ENCODE data around the gene PODXL2. TPM values are rescaled to one million over a fixed set of nuclear protein-coding genes. Genes with fewer than 3 reads are reported as not detected.
A peak's percentile ranks its signal among the peaks of the same experiment; 100 is the strongest.

PODXL2 gene
- total RNA-seq, 2 experiments from 2014 or later = 1.3 to 1.7 TPM

DNA sequence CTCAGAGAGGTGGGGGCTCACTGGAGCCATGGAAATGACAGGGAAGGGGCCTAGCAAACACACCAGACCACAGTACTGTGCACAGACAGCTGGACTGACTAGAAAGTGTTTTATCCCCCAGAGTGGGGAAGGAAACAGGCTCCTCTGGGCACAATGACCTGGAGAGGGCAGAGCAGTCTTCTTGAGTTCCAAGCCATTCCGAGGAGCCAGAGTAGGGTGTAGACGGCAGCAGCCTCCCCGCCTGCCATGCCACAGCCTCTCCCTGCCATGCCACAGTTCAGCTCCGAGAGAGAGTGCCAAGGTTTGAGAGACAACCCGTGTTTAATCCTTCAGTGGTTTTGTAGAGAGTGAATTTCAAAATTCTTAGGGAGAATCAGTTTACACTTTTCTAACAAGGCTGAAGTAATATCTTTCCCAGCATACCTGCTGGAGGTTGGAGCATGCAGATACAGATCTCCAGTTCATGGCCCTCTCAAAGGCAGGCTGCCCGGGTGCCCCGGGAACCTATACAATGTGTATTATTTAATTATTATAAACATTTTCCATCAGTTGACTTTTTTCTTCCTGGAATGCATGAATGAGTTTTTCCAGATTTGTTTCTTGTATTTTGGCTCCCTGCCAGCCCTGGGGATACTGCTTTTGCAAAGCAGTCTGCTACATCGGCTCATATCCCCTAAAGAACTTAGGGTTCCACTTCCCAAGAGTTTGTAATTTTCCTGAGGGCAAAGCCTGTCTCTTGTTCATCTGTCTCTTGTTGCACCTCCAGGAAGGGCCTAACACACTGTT is 3.2 kb downstream of the PODXL2 start:
- DNase-seq = no peak
- Mint-ChIP-seq H3K27me3 (peaks cover 53% of the 10 kb centered on the region), H3K4me3 (no peak overlapping the region), H3K36me3 (no peaks in the 10 kb centered on the region), H3K9me3 (no peaks in the 10 kb centered on the region), H3K4me1 (peaks cover 12% of the 10 kb centered on the region), H3K27ac (no peak overlapping the region)

- Mint-ChIP-seq H3K9me3 (no peaks in the 10 kb centered on the region), H3K36me3 (no peaks in the 10 kb centered on the region), H3K4me3 (no peak overlapping the region), H3K27ac (no peak overlapping the region), H3K4me1 (peaks cover 16% of the 10 kb centered on the region), H3K27me3 (peaks cover 35% of the 10 kb centered on the region)
- no peak for DNase-seq
Measured at GRCh38 chr3:127634653-127635052, 5.7 kb downstream of the PODXL2 start.

- Mint-ChIP-seq H3K27ac (no peak overlapping the region), H3K4me3 (no peak overlapping the region), H3K27me3 (peaks cover 16% of the 10 kb centered on the region), H3K4me1 (peaks cover 8% of the 10 kb centered on the region), H3K9me3 (no peaks in the 10 kb centered on the region), H3K36me3 (no peaks in the 10 kb centered on the region)
- DNase-seq = peak; percentile 20
Measured at GRCh38 chr3:127637546-127637945, 8.6 kb downstream of the PODXL2 start.

DNA sequence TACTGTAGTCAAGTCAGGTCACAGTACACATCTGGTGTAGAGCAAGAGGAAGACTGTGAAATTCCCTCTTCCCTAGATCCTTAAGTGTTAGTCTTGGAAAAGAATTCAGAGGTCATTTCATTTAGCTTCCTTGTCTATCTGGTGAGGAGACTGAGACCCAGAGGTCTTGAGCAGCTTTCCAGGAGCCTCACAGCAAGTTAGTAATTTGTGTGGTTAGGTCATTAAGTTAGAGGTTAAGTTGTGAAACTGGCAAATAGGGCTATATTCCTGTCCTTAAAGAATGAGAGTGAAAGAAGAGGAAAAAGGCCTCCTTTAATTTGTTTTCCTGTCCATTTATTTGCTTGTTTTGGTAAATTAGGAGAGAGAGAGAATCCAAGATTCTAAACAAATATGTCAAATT is 9.0 kb downstream of the PODXL2 start:
- Mint-ChIP-seq H3K9me3 (no peaks in the 10 kb centered on the region), H3K4me1 (peaks cover 8% of the 10 kb centered on the region), H3K27ac (no peak overlapping the region), H3K27me3 (peaks cover 16% of the 10 kb centered on the region), H3K36me3 (no peaks in the 10 kb centered on the region), H3K4me3 (no peak overlapping the region)
- DNase-seq = no peak

DNA sequence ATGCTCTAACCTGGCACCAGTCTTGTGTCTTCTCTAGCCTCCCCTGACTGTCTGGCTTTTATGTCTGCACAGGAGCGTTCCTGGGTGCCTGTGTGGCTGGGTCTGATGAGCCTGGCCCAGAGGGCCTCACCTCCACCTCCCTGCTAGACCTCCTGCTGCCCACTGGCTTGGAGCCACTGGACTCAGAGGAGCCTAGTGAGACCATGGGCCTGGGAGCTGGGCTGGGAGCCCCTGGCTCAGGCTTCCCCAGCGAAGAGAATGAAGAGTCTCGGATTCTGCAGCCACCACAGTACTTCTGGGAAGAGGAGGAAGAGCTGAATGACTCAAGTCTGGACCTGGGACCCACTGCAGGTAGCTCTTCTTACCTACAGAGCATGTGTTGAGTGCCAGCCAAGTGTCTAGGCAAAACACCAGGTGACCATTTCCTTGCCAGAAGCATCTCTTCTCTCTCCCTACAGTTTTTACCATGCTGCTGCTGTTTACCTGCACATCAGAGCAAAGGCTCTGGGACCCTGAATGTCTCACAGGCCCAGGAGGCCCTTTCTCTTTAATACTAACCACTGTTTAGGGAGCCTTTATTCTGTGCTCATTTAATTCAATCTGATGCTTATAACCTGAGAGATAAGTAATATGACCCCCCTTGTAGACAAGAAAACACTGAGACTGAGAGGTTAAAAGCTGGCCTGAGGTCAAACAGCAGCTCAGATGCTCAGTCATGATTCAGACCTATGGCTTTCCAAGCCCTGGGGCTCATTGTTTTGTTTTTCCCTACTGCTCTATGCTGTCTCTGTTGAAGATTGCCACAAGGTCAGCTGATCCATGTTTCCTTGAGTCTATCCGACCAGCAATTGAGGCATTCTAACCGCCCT is 10.4 kb downstream of the PODXL2 start:
- Mint-ChIP-seq H3K4me3 (no peak overlapping the region), H3K4me1 (peaks cover 8% of the 10 kb centered on the region)

GRCh38 chr3:127640042-127640355 is 11.0 kb downstream of the PODXL2 start:
- peaks cover 8% of the 10 kb centered on the region for H3K4me1 Mint-ChIP-seq
- H3K9me3 Mint-ChIP-seq = no peaks in the 10 kb centered on the region
- H3K27me3 Mint-ChIP-seq = peaks cover 5% of the 10 kb centered on the region
- no peak overlapping the region for H3K27ac Mint-ChIP-seq
- H3K36me3 Mint-ChIP-seq = no peaks in the 10 kb centered on the region
- H3K4me3 Mint-ChIP-seq = no peak overlapping the region
- no peak for DNase-seq

More for the DNA sequence above, 10.4 kb downstream of the PODXL2 start:
- H3K36me3 Mint-ChIP-seq = no peaks in the 10 kb centered on the region
- H3K9me3 Mint-ChIP-seq = no peaks in the 10 kb centered on the region
- no peak overlapping the region for H3K27ac Mint-ChIP-seq
- peaks cover 8% of the 10 kb centered on the region for H3K27me3 Mint-ChIP-seq
- no peak for DNase-seq

DNA sequence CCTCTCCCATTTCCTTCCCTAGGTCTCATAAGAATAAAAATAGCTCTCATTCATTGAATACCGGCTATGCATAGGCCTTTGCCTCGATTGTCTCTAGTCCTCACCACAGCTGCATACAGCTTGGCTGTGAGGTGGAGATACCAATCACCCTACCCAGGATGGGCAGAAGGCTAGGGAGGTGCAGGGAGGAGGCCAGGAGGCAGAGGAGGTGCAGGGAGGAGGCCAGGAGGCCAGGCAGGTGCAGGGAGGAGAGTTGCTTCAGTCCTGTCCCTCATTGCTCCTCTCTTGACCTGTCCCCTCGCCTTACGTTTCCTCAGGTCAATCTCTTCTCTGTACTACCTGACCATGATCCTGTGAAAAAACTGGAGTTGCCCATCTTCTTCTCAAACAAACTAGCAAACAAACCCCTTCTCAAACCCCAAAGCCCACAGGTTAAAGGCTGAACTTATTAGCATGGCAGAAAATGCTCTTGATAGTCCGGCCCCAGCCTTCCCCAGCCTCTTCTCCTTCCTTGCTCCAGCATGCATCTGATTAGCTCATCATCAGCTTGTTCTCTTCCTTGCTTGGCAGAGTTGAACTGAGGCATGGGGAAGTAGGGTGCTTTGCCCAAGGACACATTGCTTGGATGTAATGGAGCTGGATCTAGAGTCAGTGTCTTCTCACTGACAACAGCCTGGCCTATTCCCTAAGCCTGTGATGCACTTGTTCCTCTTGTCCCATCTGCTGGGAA is 15.8 kb downstream of the PODXL2 start:
- no peak overlapping the region for H3K4me3 Mint-ChIP-seq
- H3K36me3 Mint-ChIP-seq = no peaks in the 10 kb centered on the region
- DNase-seq = no peak
- H3K4me1 Mint-ChIP-seq = no peaks in the 10 kb centered on the region
- H3K27me3 Mint-ChIP-seq = no peaks in the 10 kb centered on the region
- no peak overlapping the region for H3K27ac Mint-ChIP-seq
- no peaks in the 10 kb centered on the region for H3K9me3 Mint-ChIP-seq

DNA sequence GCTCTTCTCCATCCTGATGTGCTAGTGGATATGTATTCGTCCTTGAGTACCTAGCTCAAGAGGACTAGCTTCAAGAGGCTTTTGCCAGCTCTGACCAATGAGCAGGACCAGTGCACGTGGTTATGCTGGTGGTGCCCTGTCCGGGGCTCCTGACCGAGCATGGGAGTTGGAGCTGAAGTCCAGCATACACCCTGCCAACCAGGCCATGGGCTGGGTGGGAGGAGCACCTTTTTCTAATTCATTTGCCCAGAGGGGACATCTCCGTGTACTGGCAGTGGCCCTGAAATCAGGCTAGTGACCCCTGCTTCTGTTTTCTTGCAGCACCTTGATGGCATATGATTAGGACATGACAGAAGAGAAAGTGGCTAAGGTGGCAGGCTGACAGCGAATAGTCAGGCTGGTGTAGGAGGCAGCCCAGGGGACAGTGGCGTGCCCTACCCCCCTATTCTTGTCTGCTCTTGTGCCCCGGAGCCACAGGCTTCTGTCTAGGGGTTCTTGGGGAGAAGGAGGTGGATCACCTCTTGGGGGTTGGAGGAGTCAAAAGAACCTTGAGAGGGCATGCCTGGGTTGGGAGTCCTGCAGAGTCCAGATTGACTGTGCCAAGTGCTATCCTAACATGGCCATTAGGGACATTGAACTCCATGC is 16.5 kb downstream of the PODXL2 start:
- Mint-ChIP-seq H3K4me3 (no peak overlapping the region), H3K4me1 (no peaks in the 10 kb centered on the region), H3K36me3 (no peaks in the 10 kb centered on the region), H3K27me3 (no peaks in the 10 kb centered on the region), H3K9me3 (no peaks in the 10 kb centered on the region), H3K27ac (no peak overlapping the region)
- no peak for DNase-seq

- H3K9me3 Mint-ChIP-seq = no peaks in the 10 kb centered on the region
- no peaks in the 10 kb centered on the region for H3K36me3 Mint-ChIP-seq
- H3K27me3 Mint-ChIP-seq = no peaks in the 10 kb centered on the region
- H3K4me3 Mint-ChIP-seq = no peak overlapping the region
- no peak for DNase-seq
- H3K4me1 Mint-ChIP-seq = no peaks in the 10 kb centered on the region
- H3K27ac Mint-ChIP-seq = no peak overlapping the region
Measured at GRCh38 chr3:127646501-127647046, 17.6 kb downstream of the PODXL2 start.

- H3K36me3 Mint-ChIP-seq = no peaks in the 10 kb centered on the region
- no peak for DNase-seq
- no peaks in the 10 kb centered on the region for H3K27me3 Mint-ChIP-seq
- no peak overlapping the region for H3K27ac Mint-ChIP-seq
- H3K4me3 Mint-ChIP-seq = no peak overlapping the region
- H3K4me1 Mint-ChIP-seq = no peaks in the 10 kb centered on the region
- no peaks in the 10 kb centered on the region for H3K9me3 Mint-ChIP-seq
Measured at GRCh38 chr3:127647166-127647844, 18.3 kb downstream of the PODXL2 start.

GRCh38 chr3:127647845-127648204 is 18.8 kb downstream of the PODXL2 start:
- Mint-ChIP-seq H3K4me3 (no peak overlapping the region), H3K27ac (no peak overlapping the region), H3K36me3 (no peaks in the 10 kb centered on the region), H3K4me1 (no peaks in the 10 kb centered on the region), H3K9me3 (no peaks in the 10 kb centered on the region), H3K27me3 (no peaks in the 10 kb centered on the region)
- DNase-seq = no peak

GRCh38 chr3:127650236-127650635 is 21.3 kb downstream of the PODXL2 start:
- H3K4me1 Mint-ChIP-seq = no peaks in the 10 kb centered on the region

DNA sequence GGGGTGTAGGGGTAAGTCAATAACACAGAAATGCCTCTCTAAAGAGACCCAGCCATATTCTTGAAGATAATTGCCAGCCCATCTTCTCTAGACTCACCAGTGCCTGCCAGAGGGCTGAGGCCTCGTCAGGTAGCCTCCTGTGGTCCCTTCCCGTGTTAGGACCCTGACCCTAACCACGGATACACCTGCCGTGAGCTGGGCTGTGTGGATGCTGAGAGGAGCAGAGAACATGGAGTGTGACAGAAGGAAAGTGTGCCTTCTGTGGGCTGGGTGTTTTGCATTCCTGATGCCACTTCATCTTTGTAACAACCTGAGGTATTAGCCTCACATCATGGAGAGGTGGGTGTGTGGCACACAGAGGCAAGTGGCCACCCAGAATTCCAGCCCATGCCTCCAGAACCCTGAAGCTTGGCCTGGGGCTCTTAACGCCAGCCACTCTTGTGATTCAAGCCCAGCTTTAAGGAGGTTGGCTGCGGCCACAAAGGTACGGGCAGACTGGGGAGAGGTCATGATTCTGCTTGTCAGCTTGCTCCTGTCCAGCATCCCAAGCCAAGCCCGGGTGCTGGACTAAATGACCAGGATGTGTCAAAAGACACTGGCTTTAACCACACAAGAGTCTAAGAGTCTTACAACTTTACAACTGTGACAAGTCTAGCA is 22.7 kb downstream of the PODXL2 start:
- Mint-ChIP-seq H3K27me3 (no peaks in the 10 kb centered on the region), H3K36me3 (no peaks in the 10 kb centered on the region), H3K27ac (no peak overlapping the region), H3K4me3 (no peak overlapping the region), H3K4me1 (no peaks in the 10 kb centered on the region), H3K9me3 (no peaks in the 10 kb centered on the region)
- DNase-seq = no peak

More at GRCh38 chr3:127650236-127650635, 21.3 kb downstream of the PODXL2 start:
- no peaks in the 10 kb centered on the region for H3K36me3 Mint-ChIP-seq
- H3K4me3 Mint-ChIP-seq = no peak overlapping the region
- H3K27ac Mint-ChIP-seq = no peak overlapping the region
- DNase-seq = no peak
- H3K9me3 Mint-ChIP-seq = no peaks in the 10 kb centered on the region
- H3K27me3 Mint-ChIP-seq = no peaks in the 10 kb centered on the region
